K562 (cell line): ENCODE results near the gene IP6K2. TPM values are rescaled to one million over a fixed set of nuclear protein-coding genes. Genes with fewer than 3 reads are reported as not detected.

Source experiments
- ATAC-seq: fragments of 200-7000 bp; cut with Tn5 transposase; 3 replicates; pipeline ENCODE4 v1.9.1; 2020; ENCODE audit warnings: moderate library complexity
- BruUV-seq: library from RNA; stranded (reverse); fragments of 400-500 nt; replicated peaks from 2 replicates; lab custom pipeline; 2021; lab: Mats Ljungman, UMichigan
- CTCF ChIA-PET: fragments of 300-600 bp; formaldehyde crosslinking; extraction: SDS; loops from one replicate; lab custom pipeline; 2021; ENCODE audit warnings: low intra/inter-chr PET ratio; lab: Yijun Ruan, JAX
- POLR2A ChIA-PET: fragments of 300-600, 350-650 bp; sonication (Branson Sonifier 250); formaldehyde crosslinking; extraction: SDS; loops from one replicate; lab custom pipeline; 2021; ENCODE audit warnings: antibody characterized with exemption, inconsistent platforms; lab: Yijun Ruan, JAX
- DNase-seq, 4 experiments: peaks; one replicate each; pipeline versions ENCODE4 v3.0.0 to v3.0.0-alpha.2; 2011 to 2018; ENCODE audit warnings: low spot score in 3 of 4, mixed read lengths in 3 of 4; ENCODE audit errors: extremely low read depth in 1 of 4
- FAIRE-seq: peaks from 2 replicates; lab custom pipeline; 2011; peaks lifted over from hg19 to GRCh38; lab: Jason Lieb, UNC
- H2AFZ ChIP-seq: 2 replicates; pipeline ENCODE4 v1.6.0; 2011; ENCODE audit warnings: low read depth, low read length, control low read depth, inconsistent platforms
- H3K27ac ChIP-seq: fragments of 200-600 bp; 3 replicates; pipeline ENCODE4 v1.8.0; 2011; ENCODE audit warnings: low read depth, mild to moderate bottlenecking, control low read depth, inconsistent platforms, low read length, moderate library complexity, mixed read lengths; ENCODE audit errors: extremely low read depth
- H3K27me3 ChIP-seq, 2 experiments: fragments of 300-600 bp in 1 of 2; 2 replicates in 1 of 2; 3 replicates in 1 of 2; pipeline versions ENCODE4 v1.6.0 to v1.8.0; 2011; ENCODE audit warnings: inconsistent platforms in 2 of 2, low read length in 2 of 2, mild to moderate bottlenecking in 1 of 2, mixed read lengths in 1 of 2, moderate library complexity in 1 of 2; ENCODE audit not compliant: control insufficient read depth in 2 of 2, insufficient read depth in 2 of 2
- H3K36me3 ChIP-seq: fragments of 300-600 bp; 3 replicates; pipeline ENCODE4 v1.8.0; 2011; ENCODE audit warnings: mild to moderate bottlenecking, low read length, inconsistent platforms; ENCODE audit not compliant: control insufficient read depth, insufficient read depth
- H3K4me1 ChIP-seq, 2 experiments: fragments of 200-600 bp in 1 of 2; replicated peaks in 1 of 2; 2 replicates in 1 of 2; 3 replicates in 1 of 2; pipeline versions ENCODE4 v1.5.1 to v1.8.0; 2011; ENCODE audit warnings: inconsistent platforms in 2 of 2, low read length in 2 of 2, mild to moderate bottlenecking in 1 of 2, mixed read lengths in 1 of 2, moderate library complexity in 1 of 2; ENCODE audit not compliant: control insufficient read depth in 2 of 2, insufficient read depth in 2 of 2
- H3K4me2 ChIP-seq: 2 replicates; pipeline ENCODE4 v1.6.1; 2011; ENCODE audit warnings: low read length, control low read depth, inconsistent platforms, mixed read lengths; ENCODE audit not compliant: insufficient read depth
- H3K4me3 ChIP-seq: fragments of 200-600 bp; sonication (generic), shearing (Covaris generic); 2 replicates; pipeline ENCODE4 v1.5.1; 2016; ENCODE audit warnings: control low read depth, inconsistent platforms
- H3K79me2 ChIP-seq: fragments of 200-600 bp; 3 replicates; pipeline ENCODE4 v1.8.0; 2011; ENCODE audit warnings: low read length, inconsistent platforms; ENCODE audit not compliant: control insufficient read depth, insufficient read depth
- H3K9ac ChIP-seq, 2 experiments: 2 replicates each; pipeline versions ENCODE4 v1.6.0 to v1.6.1; 2011; ENCODE audit warnings: low read depth in 2 of 2, low read length in 2 of 2, control low read depth in 1 of 2, inconsistent platforms in 1 of 2, mild to moderate bottlenecking in 1 of 2, mixed read lengths in 1 of 2; ENCODE audit not compliant: insufficient read depth in 1 of 2
- H3K9me1 ChIP-seq: one replicate; pipeline ENCODE4 v1.6.0; 2011; ENCODE audit warnings: inconsistent platforms, mild to moderate bottlenecking, low read length, moderate library complexity; ENCODE audit not compliant: control insufficient read depth, insufficient read depth
- H3K9me3 ChIP-seq: replicated peaks from 2 replicates; pipeline ENCODE4 v1.5.1; 2011; ENCODE audit warnings: low read depth, low read length, inconsistent platforms; ENCODE audit not compliant: control insufficient read depth, insufficient read depth
- H4K20me1 ChIP-seq: replicated peaks from 2 replicates; pipeline ENCODE4 v1.6.1; 2011; ENCODE audit warnings: low read length, inconsistent platforms, mixed read lengths; ENCODE audit not compliant: control insufficient read depth, insufficient read depth
- TSC22D4 ChIP-seq: fragments of 450-650 bp; IDR thresholded peaks from 2 replicates; pipeline ENCODE4 v1.6.1; 2016; ENCODE audit warnings: missing genetic modification characterization, missing biosample characterization, control low read depth
- ZBTB7A ChIP-seq: IDR thresholded peaks from 2 replicates; pipeline ENCODE4 v1.6.1; 2011; ENCODE audit warnings: low read depth, mild to moderate bottlenecking, low read length, moderate library complexity, borderline replicate concordance; ENCODE audit not compliant: control insufficient read depth
- WGBS: fragments of 100-300 bp; shearing (Covaris generic); methylation state at CpG from one replicate; pipeline ENCODE4 v1.1.6; 2016; ENCODE audit warnings: low coverage, mixed read lengths; ENCODE audit not compliant: insufficient coverage; ENCODE audit errors: missing lambda C conversion rate; 5-methylcytosine and 5-hydroxymethylcytosine counted together
- in situ Hi-C: fragments of 300-500 bp; cut with MboI; formaldehyde crosslinking; loops from 4 replicates; pipeline ENCODE4 v1.15.0; 2018; ENCODE audit warnings: inconsistent platforms, mixed read lengths
- intact Hi-C: fragments of 100-400 bp; cut with micrococcal nuclease; formaldehyde crosslinking; loops from 2 replicates; pipeline ENCODE4 v1.14.2; 2022
- polyA plus RNA-seq, 8 experiments: library from polyadenylated mRNA; depleted of rRNA in 4 of 8; stranded (reverse) in 5 of 8; unstranded in 3 of 8; fragments of >200 nt; fragmentation: Nextera tagmentation in 2 of 8; fragmentation: Illumina TruSeq in 1 of 8; extraction: Ambion mirVana in 2 of 8; extraction: Trizol in 1 of 8; gene quantifications; 2 replicates each; pipeline versions ENCODE4 v1.2.1 to v1.2.3, GENCODE V29; 2011 to 2014; ENCODE audit warnings: inconsistent platforms in 1 of 8, missing spikeins in 1 of 8
- total RNA-seq, 7 experiments: library from RNA; depleted of rRNA in 6 of 7; stranded (reverse); fragments of >200 nt in 6 of 7; fragmentation: Illumina TruSeq in 2 of 7; extraction: Trizol in 2 of 7; gene quantifications; 2 replicates each; pipeline versions ENCODE4 v1.2.1 to v1.2.3, GENCODE V29; 2011 to 2021; ENCODE audit warnings: low replicate concordance in 1 of 7
- TF ChIP-seq, protein P1 (sequence below): sonication (generic); formaldehyde crosslinking; IDR thresholded peaks from 2 replicates; pipeline ENCODE4 v1.9.0; 2022; ENCODE audit warnings: mild to moderate bottlenecking, missing genetic modification reagents
- TF ChIP-seq, protein P2 (sequence below), 2 experiments: fragments of 450-650 bp in 1 of 2; IDR thresholded peaks; 2 replicates each; pipeline ENCODE4 v1.6.1; 2011 to 2017; ENCODE audit warnings: low read depth in 2 of 2, antibody characterized with exemption in 1 of 2, borderline replicate concordance in 1 of 2, low read length in 1 of 2, mild to moderate bottlenecking in 1 of 2, mixed read lengths in 1 of 2; ENCODE audit not compliant: control insufficient read depth in 1 of 2

Gene IP6K2
- total and polyA plus RNA-seq, 9 of the 15 experiments (the other 6 are each of a cell fraction or from before 2014, with no cell fraction given) = 19.6 to 78.1 (median 48.0) TPM

- peak overlapping the region; percentile 88 for H3K4me3 ChIP-seq
- CTCF ChIA-PET = interaction anchor here (0.6 to 1.1 kb wide), 2 partner anchors 50 to 267 kb away, joined by 3 read pairs; partner anchors contain the start of gene SLC26A6
- BruUV-seq = no TSS peak
- in situ Hi-C loops = no loop called here
- peak overlapping the region; percentile 80 to 100 for H3K9ac ChIP-seq
- DNase-seq = no peak
- peak overlapping the region; percentile 99 for H2AFZ ChIP-seq
- H3K79me2 ChIP-seq = peaks cover 27% of the 10 kb centered on the region
- intact Hi-C loops = no loop called here
- H3K27me3 ChIP-seq = no peaks in the 10 kb centered on the region
- peak overlapping the region; percentile 91 for H3K4me2 ChIP-seq
- FAIRE-seq = no peak
- H3K9me3 ChIP-seq = no peaks in the 10 kb centered on the region
- POLR2A ChIA-PET = interaction anchor here (1.1 to 1.7 kb wide), 4 partner anchors 9 to 162 kb away, joined by 3 to 4 read pairs (median 3); no protein-coding TSS in a partner anchor
- peaks cover 13% of the 10 kb centered on the region; the same call in 1 of the 2 replicates for H4K20me1 ChIP-seq
- H3K9me1 ChIP-seq = no peaks in the 10 kb centered on the region
- peaks cover 21 to 30% of the 10 kb centered on the region in 2 experiments; a peak in 4 of 5 replicates for H3K4me1 ChIP-seq
- 0% methylated on average over 5 of the region's 13 CpGs for WGBS
- peaks cover 67% of the 10 kb centered on the region for H3K36me3 ChIP-seq
- ATAC-seq = no peak
- TF ChIP-seq ZBTB7A (peak; percentile 53), TSC22D4 (tag) (no peak)
- TF ChIP-seq, protein P1, sequence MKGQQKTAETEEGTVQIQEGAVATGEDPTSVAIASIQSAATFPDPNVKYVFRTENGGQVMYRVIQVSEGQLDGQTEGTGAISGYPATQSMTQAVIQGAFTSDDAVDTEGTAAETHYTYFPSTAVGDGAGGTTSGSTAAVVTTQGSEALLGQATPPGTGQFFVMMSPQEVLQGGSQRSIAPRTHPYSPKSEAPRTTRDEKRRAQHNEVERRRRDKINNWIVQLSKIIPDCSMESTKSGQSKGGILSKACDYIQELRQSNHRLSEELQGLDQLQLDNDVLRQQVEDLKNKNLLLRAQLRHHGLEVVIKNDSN (CRISPR knock-in tag) = 0 out of 2 replicates have a peak, but pooled peaks have one; percentile 10
- TF ChIP-seq, protein P2, sequence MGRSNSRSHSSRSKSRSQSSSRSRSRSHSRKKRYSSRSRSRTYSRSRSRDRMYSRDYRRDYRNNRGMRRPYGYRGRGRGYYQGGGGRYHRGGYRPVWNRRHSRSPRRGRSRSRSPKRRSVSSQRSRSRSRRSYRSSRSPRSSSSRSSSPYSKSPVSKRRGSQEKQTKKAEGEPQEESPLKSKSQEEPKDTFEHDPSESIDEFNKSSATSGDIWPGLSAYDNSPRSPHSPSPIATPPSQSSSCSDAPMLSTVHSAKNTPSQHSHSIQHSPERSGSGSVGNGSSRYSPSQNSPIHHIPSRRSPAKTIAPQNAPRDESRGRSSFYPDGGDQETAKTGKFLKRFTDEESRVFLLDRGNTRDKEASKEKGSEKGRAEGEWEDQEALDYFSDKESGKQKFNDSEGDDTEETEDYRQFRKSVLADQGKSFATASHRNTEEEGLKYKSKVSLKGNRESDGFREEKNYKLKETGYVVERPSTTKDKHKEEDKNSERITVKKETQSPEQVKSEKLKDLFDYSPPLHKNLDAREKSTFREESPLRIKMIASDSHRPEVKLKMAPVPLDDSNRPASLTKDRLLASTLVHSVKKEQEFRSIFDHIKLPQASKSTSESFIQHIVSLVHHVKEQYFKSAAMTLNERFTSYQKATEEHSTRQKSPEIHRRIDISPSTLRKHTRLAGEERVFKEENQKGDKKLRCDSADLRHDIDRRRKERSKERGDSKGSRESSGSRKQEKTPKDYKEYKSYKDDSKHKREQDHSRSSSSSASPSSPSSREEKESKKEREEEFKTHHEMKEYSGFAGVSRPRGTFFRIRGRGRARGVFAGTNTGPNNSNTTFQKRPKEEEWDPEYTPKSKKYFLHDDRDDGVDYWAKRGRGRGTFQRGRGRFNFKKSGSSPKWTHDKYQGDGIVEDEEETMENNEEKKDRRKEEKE (IDR thresholded peaks at IDR 0.05; ENCODE audit: borderline replicate concordance in 1 of 2, control insufficient read depth in 1 of 2, low read depth in 2 of 2, low read length in 1 of 2) = no peak
- peak overlapping the region; percentile 84 for H3K27ac ChIP-seq
These were observed 31.8 kb downstream of the IP6K2 start for GRCh38 chr3:48685293-48685602.
